Measurements from ENCODE around the gene CDK12.
"Not testable (repeated sequence)": the region's sequence is repeated elsewhere in the genome, so short reads cannot be mapped to it uniquely, and the experiment has no call there.

Gene CDK12

DNA sequence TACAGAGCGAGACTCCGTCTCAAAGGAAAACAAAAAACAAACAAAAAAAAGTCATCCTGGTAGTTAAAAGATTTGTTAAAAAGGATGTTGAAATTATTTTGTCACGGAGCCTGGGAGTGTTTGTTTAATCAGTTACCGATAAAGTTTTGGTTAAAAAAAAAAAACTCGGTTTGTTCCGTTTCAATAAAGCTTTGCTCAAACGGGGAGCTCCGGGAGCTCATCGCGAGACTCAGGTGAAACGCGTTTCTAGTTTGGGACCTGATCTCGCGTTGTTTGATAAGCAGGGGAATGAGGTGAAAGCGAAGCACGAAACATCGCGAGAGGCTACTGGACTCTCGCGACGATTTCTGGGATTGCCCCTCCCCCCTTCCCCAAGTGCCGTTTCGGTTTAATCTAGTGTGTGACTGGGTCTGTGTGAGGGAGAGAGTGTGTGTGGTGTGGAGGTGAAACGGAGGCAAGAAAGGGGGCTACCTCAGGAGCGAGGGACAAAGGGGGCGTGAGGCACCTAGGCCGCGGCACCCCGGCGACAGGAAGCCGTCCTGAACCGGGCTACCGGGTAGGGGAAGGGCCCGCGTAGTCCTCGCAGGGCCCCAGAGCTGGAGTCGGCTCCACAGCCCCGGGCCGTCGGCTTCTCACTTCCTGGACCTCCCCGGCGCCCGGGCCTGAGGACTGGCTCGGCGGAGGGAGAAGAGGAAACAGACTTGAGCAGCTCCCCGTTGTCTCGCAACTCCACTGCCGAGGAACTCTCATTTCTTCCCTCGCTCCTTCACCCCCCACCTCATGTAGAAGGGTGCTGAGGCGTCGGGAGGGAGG, at the start of gene CDK12:
Gene CDK12 (plus strand): TSS at position 374 of the 813 bp plus-strand sequence. CDS start 586 bp downstream, outside the sequence.
- peak; percentile 83 to 94 for DNase-seq (ENCODE audit: low read depth in 2 of 2)

DNA sequence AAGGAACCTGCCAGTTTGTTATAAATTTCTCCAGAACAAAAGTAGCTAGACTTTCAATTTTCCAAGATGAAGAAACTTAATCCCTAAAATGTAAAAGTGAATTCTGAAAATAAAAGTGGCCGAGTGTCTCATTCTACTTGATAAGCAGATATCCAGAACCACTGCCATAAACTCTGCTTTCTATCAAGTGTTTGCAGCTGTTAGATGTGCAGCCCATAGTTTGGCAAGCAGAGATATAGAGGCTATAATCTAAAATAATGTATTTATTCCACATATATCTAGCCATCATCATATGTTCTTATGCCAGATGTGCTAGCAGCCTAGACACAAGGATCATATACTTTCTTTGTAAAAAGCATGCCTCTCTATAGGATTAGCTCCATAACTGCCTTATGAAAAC, 45.1 kb upstream of the CDK12 start:
- DNase-seq (ENCODE audit: low read depth in 2 of 2) = no peak

- no peak for DNase-seq (ENCODE audit: low read depth in 2 of 2)
Observed at GRCh38 chr17:39429600-39429999, 31.7 kb upstream of the CDK12 start.

GRCh38 chr17:39439868-39440267, 21.4 kb upstream of the CDK12 start:
- not testable (repeated sequence) for DNase-seq (ENCODE audit: low read depth in 2 of 2)

GRCh38 chr17:39443326-39443725, 18.0 kb upstream of the CDK12 start:
- DNase-seq (ENCODE audit: low read depth in 2 of 2) = no peak

DNA sequence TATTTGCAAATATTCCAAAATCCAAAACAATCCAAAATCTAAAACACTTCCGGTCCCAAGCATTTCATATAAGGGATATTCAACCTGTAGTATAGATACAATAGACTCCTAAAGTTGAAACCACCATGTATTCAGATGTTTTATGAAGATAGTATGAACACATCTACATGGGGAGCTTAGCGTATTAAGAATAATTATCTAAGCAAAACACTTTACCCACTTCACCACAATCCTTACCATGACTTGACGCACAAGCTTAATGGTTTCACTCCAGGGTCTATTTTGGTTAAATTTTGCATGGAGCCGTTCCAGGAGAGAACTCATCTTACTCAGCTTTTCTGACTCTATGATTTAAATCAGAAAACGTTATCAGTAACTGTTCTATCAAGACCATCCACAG, 13.7 kb upstream of the CDK12 start:
- DNase-seq (ENCODE audit: low read depth in 2 of 2) = no peak

GRCh38 chr17:39450051-39450450, 11.2 kb upstream of the CDK12 start:
- no peak for DNase-seq (ENCODE audit: low read depth in 2 of 2)

DNA sequence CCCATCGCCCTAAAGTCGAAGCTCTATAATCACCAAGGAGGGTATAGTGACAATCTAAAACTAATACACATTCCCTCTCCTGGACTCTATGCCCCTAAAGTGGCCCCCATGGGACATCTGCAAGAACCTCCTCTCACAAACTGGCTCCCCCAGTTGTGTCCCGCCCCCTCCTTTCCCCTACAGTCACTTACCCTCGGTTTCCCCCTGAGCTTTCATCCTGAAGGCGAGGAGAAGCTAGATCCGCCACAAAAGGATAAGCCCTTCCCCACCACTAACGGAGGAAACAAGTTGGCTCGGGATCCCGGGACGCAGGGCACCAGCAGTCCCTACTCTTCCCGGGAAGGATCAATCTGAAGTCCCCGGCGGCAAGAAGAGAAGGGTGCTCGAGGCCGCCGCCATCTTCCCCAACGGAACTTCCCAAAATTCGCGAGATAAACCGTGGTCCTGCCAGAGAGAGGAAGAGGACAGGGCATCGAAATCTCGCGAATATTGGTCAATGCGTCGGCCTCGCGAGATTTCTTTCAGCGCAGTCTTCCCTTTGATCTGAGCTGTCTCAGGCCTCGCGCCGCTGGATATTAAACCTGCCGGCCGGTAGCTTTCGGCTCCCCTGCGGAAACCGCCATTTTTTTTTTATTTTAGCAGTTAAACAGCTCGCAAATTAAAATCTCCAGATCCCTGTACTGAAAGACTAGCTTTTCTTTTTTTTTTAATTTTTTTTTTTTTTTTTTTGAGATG, 10.3 kb upstream of the CDK12 start, which contains the start of gene MED1:
Gene MED1 (minus strand): TSS at position 417 of the 735 bp plus-strand sequence. CDS start 201 bp downstream, at position 216.
- DNase-seq (ENCODE audit: low read depth in 2 of 2) = peak; percentile 73 to 83

DNA sequence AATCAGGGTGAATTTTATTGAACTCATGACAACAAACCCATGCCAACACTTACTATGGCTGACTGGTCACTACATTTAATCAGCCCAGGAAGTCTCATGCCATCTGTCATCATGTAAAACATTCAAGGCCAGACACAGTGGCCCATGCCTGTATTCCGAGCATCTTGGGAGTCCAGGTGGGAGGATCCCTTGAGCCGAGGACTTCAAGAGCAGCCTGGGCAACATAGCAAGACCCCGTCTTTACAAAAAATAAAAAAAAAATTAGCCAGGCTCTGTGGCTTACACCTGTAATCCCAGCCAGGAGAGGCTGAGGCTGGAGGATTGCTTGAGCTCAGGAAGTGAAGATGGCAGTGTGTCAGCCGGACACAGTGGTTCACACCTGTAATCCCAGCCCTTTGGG, 5.4 kb upstream of the CDK12 start:
- no peak for DNase-seq (ENCODE audit: low read depth in 2 of 2)

GRCh38 chr17:39461926-39462569, 762 bp downstream of the CDK12 start:
- DNase-seq (ENCODE audit: low read depth in 2 of 2) = peak; percentile 59 to 67

DNA sequence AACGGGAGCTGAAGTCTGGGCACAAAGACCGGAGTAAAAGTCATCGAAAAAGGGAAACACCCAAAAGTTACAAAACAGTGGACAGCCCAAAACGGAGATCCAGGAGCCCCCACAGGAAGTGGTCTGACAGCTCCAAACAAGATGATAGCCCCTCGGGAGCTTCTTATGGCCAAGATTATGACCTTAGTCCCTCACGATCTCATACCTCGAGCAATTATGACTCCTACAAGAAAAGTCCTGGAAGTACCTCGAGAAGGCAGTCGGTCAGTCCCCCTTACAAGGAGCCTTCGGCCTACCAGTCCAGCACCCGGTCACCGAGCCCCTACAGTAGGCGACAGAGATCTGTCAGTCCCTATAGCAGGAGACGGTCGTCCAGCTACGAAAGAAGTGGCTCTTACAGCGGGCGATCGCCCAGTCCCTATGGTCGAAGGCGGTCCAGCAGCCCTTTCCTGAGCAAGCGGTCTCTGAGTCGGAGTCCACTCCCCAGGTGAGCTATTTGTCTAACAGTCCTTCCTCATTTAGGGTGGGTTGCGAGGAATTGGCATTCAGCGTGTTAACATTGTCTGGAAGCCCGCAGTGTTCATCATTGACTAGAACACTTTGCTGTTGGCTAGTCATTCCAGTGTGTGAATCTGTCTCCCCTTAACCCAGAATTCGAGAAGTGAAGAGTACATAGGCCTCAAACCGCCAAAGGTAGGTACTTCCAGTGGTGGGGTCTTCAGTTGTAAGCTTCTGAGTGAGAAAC, 1.5 kb downstream of the CDK12 start:
- DNase-seq (ENCODE audit: low read depth in 2 of 2) = no peak

GRCh38 chr17:39464639-39465181, 3.4 kb downstream of the CDK12 start:
- DNase-seq (ENCODE audit: low read depth in 2 of 2) = not testable (repeated sequence)

DNA sequence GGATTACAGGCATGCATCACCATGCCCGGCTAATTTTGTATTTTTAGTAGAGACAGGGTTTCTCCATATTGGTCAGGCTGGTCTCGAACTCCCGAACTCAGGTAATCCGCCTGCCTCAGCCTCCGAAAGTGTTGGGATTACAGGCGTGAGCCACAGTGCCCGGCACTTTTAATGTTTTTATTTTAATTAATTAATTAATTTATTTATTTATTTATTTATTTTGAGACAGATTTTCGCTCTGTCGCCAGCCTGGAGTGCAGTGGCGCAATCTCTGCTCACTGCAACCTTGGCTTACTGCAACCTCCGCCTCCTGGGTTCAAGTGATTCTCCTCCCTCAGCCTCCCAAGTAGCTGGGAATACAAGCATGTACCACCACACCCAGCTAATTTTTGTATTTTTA, 7.3 kb downstream of the CDK12 start:
- not testable (repeated sequence) for DNase-seq (ENCODE audit: low read depth in 2 of 2)

DNA sequence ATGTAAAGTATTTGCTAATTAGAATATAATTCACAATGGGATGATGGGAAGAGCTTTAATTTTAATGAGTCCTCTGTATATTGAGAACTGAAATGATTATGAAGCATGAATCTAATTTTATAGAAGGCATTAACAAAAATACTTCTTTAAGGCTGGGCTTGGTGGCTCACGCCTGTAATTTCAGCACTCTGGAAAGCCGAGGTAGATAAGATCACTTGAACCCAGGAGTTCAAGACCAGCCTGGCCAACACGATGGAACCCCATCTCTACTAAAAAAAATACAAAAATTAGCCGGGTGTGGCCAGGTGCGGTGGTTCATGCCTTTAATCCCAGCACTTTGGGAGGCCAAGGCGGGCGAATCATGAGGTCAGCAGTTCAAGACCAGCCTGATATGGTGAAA, 12.0 kb downstream of the CDK12 start:
- no peak for DNase-seq (ENCODE audit: low read depth in 2 of 2)

- not testable (repeated sequence) for DNase-seq (ENCODE audit: low read depth in 2 of 2)
Observed at GRCh38 chr17:39479631-39480030, 18.3 kb downstream of the CDK12 start.

DNA sequence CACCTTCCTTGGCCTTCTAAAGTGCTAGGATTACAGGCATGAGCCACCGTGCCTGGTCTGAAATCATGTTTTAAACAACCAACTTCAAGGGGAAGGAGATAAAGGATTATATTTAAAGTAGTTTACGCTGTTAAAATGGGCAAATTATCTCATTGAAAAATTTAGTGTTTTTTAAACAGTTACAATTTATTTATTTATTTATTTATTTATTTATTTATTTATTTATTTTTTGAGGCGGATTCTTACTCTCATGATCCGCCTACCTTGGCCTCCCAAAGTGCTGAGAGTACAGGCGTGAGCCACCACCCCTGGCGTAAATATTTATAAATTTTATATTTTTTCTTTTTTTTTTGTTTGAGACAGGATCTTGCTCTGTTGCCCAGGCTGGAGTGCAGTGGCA, 22.2 kb downstream of the CDK12 start:
- DNase-seq (ENCODE audit: low read depth in 2 of 2) = no peak

- DNase-seq (ENCODE audit: low read depth in 2 of 2) = no peak
Observed at GRCh38 chr17:39484178-39484577, 22.9 kb downstream of the CDK12 start.

- no peak for DNase-seq (ENCODE audit: low read depth in 2 of 2)
Observed at GRCh38 chr17:39485555-39485954, 24.3 kb downstream of the CDK12 start.

GRCh38 chr17:39486242-39486641, 25.0 kb downstream of the CDK12 start:
- DNase-seq (ENCODE audit: low read depth in 2 of 2) = no peak

GRCh38 chr17:39487490-39487889, 26.2 kb downstream of the CDK12 start:
- DNase-seq (ENCODE audit: low read depth in 2 of 2) = not testable (repeated sequence)

DNA sequence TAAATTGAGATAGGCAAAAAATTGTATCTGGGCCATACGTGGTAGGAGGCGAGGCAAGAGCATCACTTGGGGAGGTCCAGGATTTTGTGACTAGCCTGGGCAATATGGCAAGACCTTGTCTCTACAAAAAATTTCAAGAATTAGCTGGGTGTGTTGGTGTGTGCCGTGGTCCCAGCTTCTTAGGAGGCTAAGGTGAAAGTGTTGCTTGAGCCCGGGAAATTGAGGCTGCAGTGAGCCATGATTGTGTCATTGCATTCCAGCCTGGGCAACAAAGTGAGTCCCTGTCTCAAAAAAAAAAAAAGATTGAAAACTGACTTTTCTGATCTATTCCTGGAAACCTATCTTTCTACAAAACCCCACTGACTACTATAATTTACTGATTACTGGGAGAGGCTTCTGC, 26.7 kb downstream of the CDK12 start:
- DNase-seq (ENCODE audit: low read depth in 2 of 2) = no peak
